ENCODE results near the gene INA.
"Not testable (repeated sequence)": the region's sequence is repeated elsewhere in the genome, so short reads cannot be mapped to it uniquely, and the experiment has no call there.

Gene INA

DNA sequence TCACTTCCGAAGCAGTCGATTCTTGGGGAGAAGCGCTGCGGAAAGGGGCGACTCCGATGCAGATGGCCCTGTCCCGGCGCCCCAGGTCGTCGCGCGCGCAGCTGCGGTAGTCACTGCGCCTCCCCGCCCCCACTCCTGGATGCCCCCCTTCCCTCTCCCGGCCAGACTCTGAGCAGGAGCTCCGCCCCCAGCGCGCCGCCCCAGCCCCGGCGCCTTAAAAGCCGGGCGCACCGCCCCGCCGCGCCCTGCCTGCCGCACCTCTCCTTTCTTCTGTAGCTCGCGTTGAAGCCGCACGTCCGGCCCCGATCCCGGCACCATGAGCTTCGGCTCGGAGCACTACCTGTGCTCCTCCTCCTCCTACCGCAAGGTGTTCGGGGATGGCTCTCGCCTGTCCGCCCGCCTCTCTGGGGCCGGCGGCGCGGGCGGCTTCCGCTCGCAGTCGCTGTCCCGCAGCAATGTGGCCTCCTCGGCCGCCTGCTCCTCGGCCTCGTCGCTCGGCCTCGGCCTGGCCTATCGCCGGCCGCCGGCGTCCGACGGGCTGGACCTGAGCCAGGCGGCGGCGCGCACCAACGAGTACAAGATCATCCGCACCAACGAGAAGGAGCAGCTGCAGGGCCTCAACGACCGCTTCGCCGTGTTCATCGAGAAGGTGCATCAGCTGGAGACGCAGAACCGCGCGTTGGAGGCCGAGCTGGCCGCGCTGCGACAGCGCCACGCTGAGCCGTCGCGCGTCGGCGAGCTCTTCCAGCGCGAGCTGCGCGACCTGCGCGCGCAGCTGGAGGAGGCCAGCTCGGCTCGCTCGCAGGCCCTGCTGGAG lies at the start of gene INA:
Gene INA (plus strand): TSS at position 243 of the 817 bp plus-strand sequence. CDS start 74 bp downstream, at position 317.
- Histone ChIP-seq H3K27me3 (ENCODE audit: insufficient read depth, low read length) (no peaks in the 10 kb centered on the region), H3K36me3 (ENCODE audit: insufficient read depth, low read length) (peaks cover 3% of the 10 kb centered on the region), H3K4me1 (ENCODE audit: insufficient read depth, low read length) (peaks cover 38% of the 10 kb centered on the region), H2AFZ (ENCODE audit: low read depth, low read length) (peak within 1 kb of the TSS; percentile 55), H3K9me3 (ENCODE audit: low read length) (no peaks in the 10 kb centered on the region), H3K4me3 (ENCODE audit: low read length) (peak within 1 kb of the TSS; percentile 48)

DNA sequence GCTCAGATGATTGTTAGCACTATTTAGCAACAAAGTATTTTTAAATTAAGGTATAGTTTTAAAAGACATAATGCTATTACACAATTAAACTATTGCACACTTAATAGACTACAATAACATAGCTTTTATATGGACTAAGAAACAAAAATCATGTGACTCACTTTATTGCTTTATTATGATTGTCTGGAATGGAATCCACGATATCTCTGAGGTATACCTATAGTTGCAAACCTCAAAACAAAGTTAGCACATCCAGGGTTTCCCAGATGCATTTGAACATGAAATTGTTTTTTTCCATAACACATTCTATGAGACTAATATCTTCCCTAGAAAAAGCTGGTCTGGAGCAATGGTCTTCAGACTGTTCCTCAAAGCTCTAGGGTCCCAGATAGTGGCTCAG lies 49.5 kb upstream of the INA start:
- H3K9me3 ChIP-seq (ENCODE audit: low read length) = no peaks in the 10 kb centered on the region
- peaks cover 8% of the 10 kb centered on the region for H3K4me1 ChIP-seq (ENCODE audit: insufficient read depth, low read length)
- H3K4me3 ChIP-seq (ENCODE audit: low read length) = no peak overlapping the region
- H2AFZ ChIP-seq (ENCODE audit: low read depth, low read length) = no peak overlapping the region
- no peaks in the 10 kb centered on the region for H3K36me3 ChIP-seq (ENCODE audit: insufficient read depth, low read length)
- no peaks in the 10 kb centered on the region for H3K27me3 ChIP-seq (ENCODE audit: insufficient read depth, low read length)

DNA sequence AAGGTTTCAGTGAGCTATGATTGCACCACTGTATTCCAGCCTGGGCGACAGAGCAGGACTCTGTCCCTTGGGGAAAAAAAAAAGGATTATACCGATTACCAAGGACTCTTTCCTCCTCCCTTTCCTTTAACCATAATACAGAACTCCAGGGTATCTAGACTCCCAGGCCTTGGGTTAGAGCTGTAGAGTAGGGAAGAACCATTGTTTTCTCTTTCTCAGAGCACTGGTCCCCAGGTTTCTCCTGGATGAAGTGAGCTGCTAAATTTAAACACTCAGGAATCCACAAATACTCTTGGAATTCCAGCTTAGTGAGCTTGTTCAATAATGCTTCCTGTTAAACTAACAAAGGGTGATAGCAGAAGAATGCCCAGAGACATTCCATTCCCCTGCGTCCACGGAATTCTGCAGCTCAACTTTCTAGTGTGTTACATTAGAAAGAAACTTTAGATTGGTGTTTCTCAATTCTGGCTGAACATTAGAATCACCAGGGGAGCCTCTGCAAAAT lies 45.8 kb upstream of the INA start:
- no peaks in the 10 kb centered on the region for H3K27me3 ChIP-seq (ENCODE audit: insufficient read depth, low read length)
- H3K9me3 ChIP-seq (ENCODE audit: low read length) = no peaks in the 10 kb centered on the region
- no peaks in the 10 kb centered on the region for H3K36me3 ChIP-seq (ENCODE audit: insufficient read depth, low read length)
- H2AFZ ChIP-seq (ENCODE audit: low read depth, low read length) = peak overlapping the region; percentile 26
- H3K4me1 ChIP-seq (ENCODE audit: insufficient read depth, low read length) = peaks cover 8% of the 10 kb centered on the region
- H3K4me3 ChIP-seq (ENCODE audit: low read length) = no peak overlapping the region

DNA sequence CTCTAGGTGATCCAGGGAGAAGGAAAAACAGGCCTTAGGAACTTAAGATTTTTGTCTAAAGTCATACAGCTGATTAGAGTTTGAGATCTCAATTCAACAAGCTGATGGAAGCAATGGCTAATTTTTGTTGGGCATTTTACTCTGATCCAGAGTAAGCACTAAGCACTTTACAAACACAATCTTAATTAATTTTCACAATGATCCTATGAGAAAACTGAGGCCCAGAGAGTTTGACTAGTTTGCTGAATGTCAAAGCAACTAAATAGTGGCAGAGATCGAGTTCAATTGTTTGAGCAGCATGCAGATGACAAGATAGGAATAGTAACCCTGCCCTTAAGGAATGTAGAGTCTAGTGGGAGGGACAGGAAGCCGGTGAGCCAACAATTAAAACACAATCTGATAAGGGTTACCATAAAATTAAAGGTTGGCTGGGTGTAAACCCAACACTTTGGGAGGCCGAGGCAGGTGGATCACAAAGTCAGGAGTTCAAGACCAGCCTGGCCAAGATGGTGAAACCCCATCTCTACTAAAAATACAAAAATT lies 44.7 kb upstream of the INA start:
- H2AFZ ChIP-seq (ENCODE audit: low read depth, low read length) = no peak overlapping the region
- H3K9me3 ChIP-seq (ENCODE audit: low read length) = no peaks in the 10 kb centered on the region
- no peaks in the 10 kb centered on the region for H3K36me3 ChIP-seq (ENCODE audit: insufficient read depth, low read length)
- no peak overlapping the region for H3K4me3 ChIP-seq (ENCODE audit: low read length)
- H3K27me3 ChIP-seq (ENCODE audit: insufficient read depth, low read length) = no peaks in the 10 kb centered on the region
- peaks cover 8% of the 10 kb centered on the region for H3K4me1 ChIP-seq (ENCODE audit: insufficient read depth, low read length)

DNA sequence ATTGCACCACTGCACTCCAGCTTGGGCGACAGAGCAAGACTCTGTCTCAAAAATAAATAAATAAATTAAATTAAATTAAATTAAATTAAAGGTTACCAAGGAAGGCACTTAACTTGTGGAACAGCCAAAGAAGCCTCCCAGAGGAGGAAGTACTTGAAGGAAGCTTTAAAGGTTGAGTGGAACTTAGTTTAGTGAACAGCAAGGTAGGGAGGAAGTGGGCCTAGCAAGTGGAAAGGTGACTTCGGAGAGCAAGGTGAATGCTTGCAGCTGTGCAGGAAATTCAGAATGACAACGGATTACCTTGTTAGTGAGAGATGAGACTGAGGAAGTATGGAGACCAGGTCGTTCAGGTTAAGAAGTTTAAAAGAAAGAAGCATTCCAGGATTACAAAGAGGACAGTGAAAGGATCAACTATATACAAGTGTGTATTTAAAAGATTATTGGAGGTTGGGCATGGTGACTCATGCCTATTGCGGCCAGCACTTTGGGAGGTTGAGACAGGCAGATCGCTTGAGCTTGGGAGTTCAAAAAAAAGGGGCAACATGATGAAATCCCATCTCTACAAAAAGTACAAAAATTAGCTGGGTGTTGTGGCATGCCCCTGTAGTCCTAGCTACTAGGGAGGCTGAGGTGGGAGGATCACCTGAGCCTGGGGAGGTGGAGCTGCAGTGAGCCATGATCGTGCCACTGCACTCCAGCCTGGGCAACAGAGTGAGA lies 44.0 kb upstream of the INA start:
- Histone ChIP-seq H3K4me3 (ENCODE audit: low read length) (no peak overlapping the region), H3K36me3 (ENCODE audit: insufficient read depth, low read length) (no peaks in the 10 kb centered on the region), H3K4me1 (ENCODE audit: insufficient read depth, low read length) (peaks cover 8% of the 10 kb centered on the region), H3K9me3 (ENCODE audit: low read length) (no peaks in the 10 kb centered on the region), H3K27me3 (ENCODE audit: insufficient read depth, low read length) (no peaks in the 10 kb centered on the region), H2AFZ (ENCODE audit: low read depth, low read length) (no peak overlapping the region)

DNA sequence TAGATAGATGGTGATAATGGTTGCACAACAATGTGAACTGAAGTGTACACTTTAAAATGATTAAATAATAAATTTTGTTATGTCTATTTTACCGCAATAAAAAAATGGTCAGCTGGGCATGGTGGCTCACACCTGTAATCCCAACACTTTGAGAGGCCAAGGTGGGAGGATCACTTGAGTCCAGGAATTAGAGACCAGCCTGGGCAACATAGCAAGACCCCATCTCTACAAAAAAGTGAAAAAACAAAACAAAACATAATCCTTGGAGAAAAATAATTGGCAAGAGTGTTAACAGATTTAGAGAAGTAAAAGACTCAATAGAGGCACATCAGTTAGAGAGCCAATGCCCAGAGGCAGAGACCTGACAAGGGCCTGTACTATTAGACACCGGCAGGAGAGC lies 41.2 kb upstream of the INA start:
- no peak overlapping the region for H2AFZ ChIP-seq (ENCODE audit: low read depth, low read length)

DNA sequence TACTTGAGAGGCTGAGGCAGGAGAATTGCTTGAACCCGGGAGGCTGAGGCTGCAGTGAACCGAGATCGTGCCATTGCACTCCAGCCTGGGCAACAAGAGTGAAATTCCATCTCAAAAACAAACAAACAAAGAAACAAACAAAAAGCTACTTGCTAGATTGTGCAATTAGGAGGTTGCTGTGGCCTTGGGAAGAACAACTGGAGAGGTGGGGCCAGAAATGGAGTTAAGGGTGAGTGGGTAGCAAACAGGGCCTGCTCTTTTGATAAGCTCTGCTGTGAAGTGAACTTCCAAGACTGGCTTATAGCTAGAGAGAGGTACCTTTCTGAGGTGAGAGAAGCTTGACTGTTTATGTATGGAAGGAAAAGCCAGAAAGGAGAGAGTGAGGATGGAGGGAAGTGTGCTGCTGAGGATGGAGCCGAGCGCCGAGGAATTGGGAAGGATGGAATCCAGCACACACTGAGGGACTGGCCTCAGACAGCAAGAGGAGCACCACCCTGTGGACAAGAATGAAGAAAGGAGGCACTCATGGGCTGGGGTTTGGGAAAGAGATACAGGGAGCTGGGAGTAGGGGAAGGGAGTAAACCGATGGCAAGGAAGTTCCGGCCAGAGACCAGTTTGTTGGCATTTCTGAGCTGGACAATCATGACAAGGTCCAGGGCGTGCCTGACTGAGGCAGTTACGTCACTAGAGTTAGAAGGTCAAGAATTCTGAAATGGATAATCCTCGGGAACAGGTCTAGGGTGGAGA lies 38.3 kb upstream of the INA start:
- H3K9me3 ChIP-seq (ENCODE audit: low read length) = no peaks in the 10 kb centered on the region
- H3K4me1 ChIP-seq (ENCODE audit: insufficient read depth, low read length) = peaks cover 4% of the 10 kb centered on the region
- no peak overlapping the region for H3K4me3 ChIP-seq (ENCODE audit: low read length)
- no peak overlapping the region for H2AFZ ChIP-seq (ENCODE audit: low read depth, low read length)
- H3K36me3 ChIP-seq (ENCODE audit: insufficient read depth, low read length) = no peaks in the 10 kb centered on the region
- H3K27me3 ChIP-seq (ENCODE audit: insufficient read depth, low read length) = no peaks in the 10 kb centered on the region

More for the DNA sequence above, 41.2 kb upstream of the INA start:
- Histone ChIP-seq H3K4me3 (ENCODE audit: low read length) (no peak overlapping the region), H3K36me3 (ENCODE audit: insufficient read depth, low read length) (no peaks in the 10 kb centered on the region), H3K27me3 (ENCODE audit: insufficient read depth, low read length) (no peaks in the 10 kb centered on the region), H3K4me1 (ENCODE audit: insufficient read depth, low read length) (peaks cover 8% of the 10 kb centered on the region), H3K9me3 (ENCODE audit: low read length) (no peaks in the 10 kb centered on the region)

DNA sequence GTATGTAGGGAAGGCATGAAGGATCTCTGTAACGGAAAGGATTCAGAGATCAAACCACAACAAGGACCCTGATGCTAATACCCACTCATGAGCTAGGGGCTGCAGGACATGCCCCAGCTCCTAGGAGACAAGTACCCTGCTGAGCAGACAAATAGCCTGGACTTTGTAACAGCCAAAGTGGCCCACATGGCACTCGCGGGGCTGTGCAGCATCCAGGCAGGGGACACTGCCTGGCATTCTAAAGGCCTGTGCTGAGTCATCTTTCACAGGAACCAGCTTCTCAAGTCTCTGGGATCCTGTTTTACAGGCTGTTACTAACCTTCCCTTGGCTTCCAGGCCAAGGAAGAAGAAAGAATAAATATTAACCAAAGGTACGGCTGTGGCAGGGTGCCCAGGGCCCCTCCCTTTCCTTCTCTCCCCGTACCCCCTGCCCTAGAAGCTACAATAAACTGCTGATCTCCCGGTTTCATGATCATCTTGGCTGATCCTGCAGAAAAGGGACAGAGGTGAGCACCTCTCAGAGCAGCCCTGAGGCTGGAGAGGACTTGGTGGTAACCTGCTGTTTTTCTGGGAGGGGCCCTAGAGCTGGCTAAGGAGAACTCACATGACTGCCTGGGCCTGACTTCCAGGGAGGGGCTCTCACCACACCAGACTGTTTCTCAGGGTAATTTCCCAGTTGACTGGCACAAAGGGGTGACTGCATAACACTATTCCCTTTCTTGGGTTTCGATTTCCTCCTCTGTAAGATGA lies 35.5 kb upstream of the INA start:
- no peaks in the 10 kb centered on the region for H3K36me3 ChIP-seq (ENCODE audit: insufficient read depth, low read length)
- no peaks in the 10 kb centered on the region for H3K9me3 ChIP-seq (ENCODE audit: low read length)
- peaks cover 4% of the 10 kb centered on the region for H3K4me1 ChIP-seq (ENCODE audit: insufficient read depth, low read length)
- no peak overlapping the region for H3K4me3 ChIP-seq (ENCODE audit: low read length)
- H2AFZ ChIP-seq (ENCODE audit: low read depth, low read length) = no peak overlapping the region
- no peaks in the 10 kb centered on the region for H3K27me3 ChIP-seq (ENCODE audit: insufficient read depth, low read length)

DNA sequence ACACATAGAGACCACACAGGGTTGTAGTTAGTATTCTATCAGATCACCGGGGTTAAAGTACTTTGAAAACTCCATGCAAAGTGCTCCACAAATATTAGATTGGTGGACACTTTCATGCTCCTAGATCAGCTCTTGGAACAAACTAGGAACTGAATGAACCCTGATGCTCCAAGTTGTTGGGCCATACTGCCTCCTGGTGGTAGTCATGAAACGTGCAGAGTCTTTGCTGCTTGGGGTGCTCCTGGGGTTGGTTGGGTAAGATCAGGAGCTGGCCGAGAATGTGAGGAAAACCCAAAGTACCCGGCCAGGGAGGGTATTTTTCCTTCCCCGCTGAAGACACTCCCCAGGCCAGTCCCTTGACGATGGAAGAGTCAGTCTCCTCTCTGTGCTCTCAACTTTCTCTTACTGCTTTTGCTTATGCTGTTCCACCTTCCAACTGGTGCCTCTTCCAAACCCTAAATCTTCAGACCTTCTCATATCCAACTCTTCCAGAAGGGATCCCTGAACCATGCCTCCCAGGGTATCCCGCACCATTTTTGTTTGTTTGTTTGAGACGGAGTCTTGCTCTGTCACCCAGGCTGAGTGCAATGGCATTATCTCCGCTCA lies 32.2 kb upstream of the INA start:
- H3K27me3 ChIP-seq (ENCODE audit: insufficient read depth, low read length) = no peaks in the 10 kb centered on the region
- H3K9me3 ChIP-seq (ENCODE audit: low read length) = no peaks in the 10 kb centered on the region
- no peak overlapping the region for H3K4me3 ChIP-seq (ENCODE audit: low read length)

DNA sequence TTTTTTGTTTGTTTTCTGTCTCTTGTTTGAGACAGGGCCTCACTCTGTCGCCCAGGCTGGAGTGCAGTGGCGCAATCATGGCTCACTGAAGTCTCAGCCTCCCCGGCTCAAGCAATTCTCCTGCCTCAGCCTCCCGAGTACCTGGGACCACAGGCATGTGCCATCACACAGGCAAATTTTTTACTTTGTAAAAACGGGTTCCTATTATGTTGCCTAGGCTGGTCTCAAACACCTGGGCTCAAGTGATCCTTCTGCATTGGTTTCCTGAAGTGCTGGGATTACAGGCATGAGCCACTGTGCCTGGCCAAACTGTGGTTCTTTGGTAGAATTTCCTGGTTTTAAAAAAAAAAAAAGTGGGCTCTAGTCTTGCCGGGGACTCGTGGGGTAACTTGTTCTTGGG lies 31.4 kb upstream of the INA start, which contains the start of gene RPEL1:
Gene RPEL1 (plus strand): TSS at position 301 of the 400 bp plus-strand sequence. CDS start 110 bp downstream, outside the sequence.
- H3K27me3 ChIP-seq (ENCODE audit: insufficient read depth, low read length); H3K4me3 ChIP-seq (ENCODE audit: low read length); H3K9me3 ChIP-seq (ENCODE audit: low read length): not testable (repeated sequence)

More for the DNA sequence above, 32.2 kb upstream of the INA start:
- Histone ChIP-seq H2AFZ (ENCODE audit: low read depth, low read length) (no peak overlapping the region), H3K4me1 (ENCODE audit: insufficient read depth, low read length) (peaks cover 4% of the 10 kb centered on the region), H3K36me3 (ENCODE audit: insufficient read depth, low read length) (no peaks in the 10 kb centered on the region)

DNA sequence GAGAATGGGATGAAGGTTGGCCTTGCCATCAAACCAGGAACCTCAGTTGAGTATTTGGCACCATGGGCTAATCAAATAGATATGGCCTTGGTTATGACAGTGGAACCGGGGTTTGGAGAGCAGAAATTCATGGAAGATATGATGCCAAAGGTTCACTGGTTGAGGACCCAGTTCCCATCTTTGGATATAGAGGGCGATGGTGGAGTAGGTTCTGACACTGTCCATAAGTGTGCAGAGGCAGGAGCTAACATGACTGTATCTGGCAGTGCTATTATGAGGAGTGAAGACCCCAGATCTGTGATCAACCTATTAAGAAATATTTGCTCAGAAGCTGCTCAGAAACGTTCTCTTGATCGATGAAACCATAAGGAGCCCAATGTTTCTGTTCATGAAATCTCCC lies 30.6 kb upstream of the INA start:
- Histone ChIP-seq H3K4me1 (ENCODE audit: insufficient read depth, low read length) (no peaks in the 10 kb centered on the region), H3K4me3 (ENCODE audit: low read length) (no peak overlapping the region), H3K27me3 (ENCODE audit: insufficient read depth, low read length) (no peaks in the 10 kb centered on the region), H3K36me3 (ENCODE audit: insufficient read depth, low read length) (no peaks in the 10 kb centered on the region), H2AFZ (ENCODE audit: low read depth, low read length) (no peak overlapping the region), H3K9me3 (ENCODE audit: low read length) (peaks cover 2% of the 10 kb centered on the region)

More for the DNA sequence above, 31.4 kb upstream of the INA start, which contains the start of gene RPEL1:
- H3K36me3 ChIP-seq (ENCODE audit: insufficient read depth, low read length); H3K4me1 ChIP-seq (ENCODE audit: insufficient read depth, low read length); H2AFZ ChIP-seq (ENCODE audit: low read depth, low read length): not testable (repeated sequence)

DNA sequence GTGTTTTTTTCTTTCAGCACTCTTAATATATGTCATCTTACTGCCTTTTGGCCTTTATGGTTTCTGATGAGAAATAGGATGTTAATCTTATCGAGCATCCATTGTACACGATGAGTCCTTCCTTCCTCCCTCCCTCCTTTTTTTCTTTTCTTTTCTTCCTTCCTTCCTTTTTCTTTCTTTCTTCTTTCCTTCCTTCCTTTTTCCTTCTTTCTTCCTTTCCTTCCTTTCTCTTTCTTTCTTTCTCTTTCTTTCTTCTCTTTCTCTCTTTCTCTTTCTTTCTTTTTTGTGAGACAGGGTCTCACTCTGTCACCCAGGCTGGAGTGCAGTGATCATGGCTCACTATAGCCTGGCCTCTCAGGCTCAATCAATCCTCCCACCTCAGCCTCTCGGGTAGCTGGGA lies 22.8 kb upstream of the INA start:
- Histone ChIP-seq H2AFZ (ENCODE audit: low read depth, low read length) (no peak overlapping the region), H3K9me3 (ENCODE audit: low read length) (peaks cover 4% of the 10 kb centered on the region), H3K4me3 (ENCODE audit: low read length) (no peak overlapping the region), H3K4me1 (ENCODE audit: insufficient read depth, low read length) (no peaks in the 10 kb centered on the region), H3K27me3 (ENCODE audit: insufficient read depth, low read length) (no peaks in the 10 kb centered on the region), H3K36me3 (ENCODE audit: insufficient read depth, low read length) (no peaks in the 10 kb centered on the region)

All from neuron (in vitro differentiated cells).